ENCODE data around the gene TMEM100. TPM values are rescaled to one million over a fixed set of nuclear protein-coding genes. Genes with fewer than 3 reads are reported as not detected.

Gene TMEM100
- polyA plus RNA-seq, 1 of the 3 experiments (the other 2 are of a cell fraction), result 1.7 TPM

DNA sequence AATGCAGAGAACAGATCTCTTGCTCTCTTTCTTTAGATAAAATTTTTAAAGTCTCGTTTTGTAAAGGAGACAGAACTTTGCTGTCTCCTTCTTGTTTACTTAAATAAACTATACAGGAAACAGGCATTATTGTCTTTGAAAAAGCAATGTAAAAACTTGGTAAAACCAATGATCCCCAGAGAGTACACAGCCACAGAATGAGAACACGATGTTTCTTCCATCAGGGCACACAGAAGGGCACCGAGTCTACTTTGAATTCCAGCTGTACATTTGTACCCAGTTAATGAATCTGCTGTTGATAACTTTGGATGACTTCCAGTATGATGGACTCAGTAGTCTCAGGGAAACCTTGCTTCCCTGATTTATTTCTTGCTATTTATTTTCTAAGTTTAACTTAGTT is 8.1 kb upstream of the TMEM100 start:
- POLR2A ChIA-PET, result no interaction called here
- no peak for DNase-seq

GRCh38 chr17:55730380-55730779 is 7.7 kb upstream of the TMEM100 start:
- Histone ChIP-seq H3K9me2 (no peaks in the 10 kb centered on the region), H3K36me3 (replicated peaks in 1 of 2; ENCODE audit: control insufficient read depth in 1 of 2, insufficient read depth in 2 of 2, low read length in 1 of 2) (no peaks in the 10 kb centered on the region), H3K9me3 (no peaks in the 10 kb centered on the region), H3K27me3 (ENCODE audit: insufficient read depth) (no peaks in the 10 kb centered on the region), H2AFZ (ENCODE audit: low read depth) (peak overlapping the region; percentile 43), H3K4me2 (peak overlapping the region; percentile 9; the same call in 1 of the 2 replicates), H3K4me3 (ENCODE audit: low read depth in 2 of 2, low read length in 1 of 2) (no peak overlapping the region), H3F3A (replicated peaks; ENCODE audit: insufficient read depth) (peaks cover 12% of the 10 kb centered on the region), H3K4me1 (ENCODE audit: control insufficient read depth in 1 of 2, insufficient read depth in 2 of 2, low read depth in 1 of 2, low read length in 1 of 2) (peaks cover 36 to 72% of the 10 kb centered on the region in 2 experiments), H3K27ac (ENCODE audit: low read depth in 2 of 2, low read length in 1 of 2) (peak overlapping the region in 1 of 2 experiments; percentile 55; a peak in 2 of 4 replicates), H4K20me1 (ENCODE audit: insufficient read depth) (no peaks in the 10 kb centered on the region), H3K9ac (no peak overlapping the region), H3K79me2 (ENCODE audit: insufficient read depth) (no peaks in the 10 kb centered on the region)
- CTCF ChIA-PET, result interaction anchor here (0.6 to 16.5 kb wide), 6 partner anchors 11 to 216 kb away, joined by 3 to 175 read pairs (median 4); partner anchors contain the start of gene PCTP
- no peak for DNase-seq
- POLR2A ChIA-PET, result no interaction called here
- WGBS (ENCODE audit: low lambda C conversion rate), result 44% methylated on average over 1 of the region's 1 CpG
- TF ChIP-seq MAX (IDR thresholded peaks at IDR 0.05; ENCODE audit: low read depth) (no peak), TEAD4 (IDR thresholded peaks at IDR 0.05; ENCODE audit: borderline replicate concordance, insufficient read depth) (no peak), ZBTB33 (IDR thresholded peaks at IDR 0.05; ENCODE audit: borderline replicate concordance, low read depth) (no peak), GABPA (IDR thresholded peaks at IDR 0.05; ENCODE audit: low read depth) (no peak), REST (IDR thresholded peaks at IDR 0.05; ENCODE audit: low read depth, low read length) (no peak), FOSL2 (IDR thresholded peaks at IDR 0.05; ENCODE audit: borderline replicate concordance, low read depth) (no peak)
- TF ChIP-seq, protein P1, sequence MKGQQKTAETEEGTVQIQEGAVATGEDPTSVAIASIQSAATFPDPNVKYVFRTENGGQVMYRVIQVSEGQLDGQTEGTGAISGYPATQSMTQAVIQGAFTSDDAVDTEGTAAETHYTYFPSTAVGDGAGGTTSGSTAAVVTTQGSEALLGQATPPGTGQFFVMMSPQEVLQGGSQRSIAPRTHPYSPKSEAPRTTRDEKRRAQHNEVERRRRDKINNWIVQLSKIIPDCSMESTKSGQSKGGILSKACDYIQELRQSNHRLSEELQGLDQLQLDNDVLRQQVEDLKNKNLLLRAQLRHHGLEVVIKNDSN (IDR thresholded peaks at IDR 0.05; ENCODE audit: borderline replicate concordance, low read depth), result no peak
- TF ChIP-seq, protein P2, sequence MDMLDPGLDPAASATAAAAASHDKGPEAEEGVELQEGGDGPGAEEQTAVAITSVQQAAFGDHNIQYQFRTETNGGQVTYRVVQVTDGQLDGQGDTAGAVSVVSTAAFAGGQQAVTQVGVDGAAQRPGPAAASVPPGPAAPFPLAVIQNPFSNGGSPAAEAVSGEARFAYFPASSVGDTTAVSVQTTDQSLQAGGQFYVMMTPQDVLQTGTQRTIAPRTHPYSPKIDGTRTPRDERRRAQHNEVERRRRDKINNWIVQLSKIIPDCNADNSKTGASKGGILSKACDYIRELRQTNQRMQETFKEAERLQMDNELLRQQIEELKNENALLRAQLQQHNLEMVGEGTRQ (IDR thresholded peaks at IDR 0.05; ENCODE audit: borderline replicate concordance, low read depth, low read length), result no peak

More for the DNA sequence above, 8.1 kb upstream of the TMEM100 start:
- TF ChIP-seq, protein P1 (IDR thresholded peaks at IDR 0.05; ENCODE audit: borderline replicate concordance, low read depth), result no peak
- TF ChIP-seq, protein P3, sequence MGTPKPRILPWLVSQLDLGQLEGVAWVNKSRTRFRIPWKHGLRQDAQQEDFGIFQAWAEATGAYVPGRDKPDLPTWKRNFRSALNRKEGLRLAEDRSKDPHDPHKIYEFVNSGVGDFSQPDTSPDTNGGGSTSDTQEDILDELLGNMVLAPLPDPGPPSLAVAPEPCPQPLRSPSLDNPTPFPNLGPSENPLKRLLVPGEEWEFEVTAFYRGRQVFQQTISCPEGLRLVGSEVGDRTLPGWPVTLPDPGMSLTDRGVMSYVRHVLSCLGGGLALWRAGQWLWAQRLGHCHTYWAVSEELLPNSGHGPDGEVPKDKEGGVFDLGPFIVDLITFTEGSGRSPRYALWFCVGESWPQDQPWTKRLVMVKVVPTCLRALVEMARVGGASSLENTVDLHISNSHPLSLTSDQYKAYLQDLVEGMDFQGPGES (IDR thresholded peaks at IDR 0.05; ENCODE audit: low read depth, low read length), result no peak
- TF ChIP-seq RXRA (IDR thresholded peaks at IDR 0.05; ENCODE audit: borderline replicate concordance, low read depth) (no peak), FOXM1 (IDR thresholded peaks at IDR 0.05; ENCODE audit: low read depth) (no peak), FOXJ3 (CRISPR knock-in tag; IDR thresholded peaks at IDR 0.05) (no peak), FOSL2 (IDR thresholded peaks at IDR 0.05; ENCODE audit: borderline replicate concordance, low read depth) (no peak)
- TF ChIP-seq, protein P2 (IDR thresholded peaks at IDR 0.05; ENCODE audit: borderline replicate concordance, low read depth, low read length), result no peak
- Histone ChIP-seq H3F3A (replicated peaks; ENCODE audit: insufficient read depth) (peaks cover 11% of the 10 kb centered on the region), H2AFZ (ENCODE audit: low read depth) (peak overlapping the region; percentile 43), H3K79me2 (ENCODE audit: insufficient read depth) (no peaks in the 10 kb centered on the region), H4K20me1 (ENCODE audit: insufficient read depth) (no peaks in the 10 kb centered on the region), H3K9ac (no peak overlapping the region), H3K27ac (ENCODE audit: low read depth in 2 of 2, low read length in 1 of 2) (peak overlapping the region in 1 of 2 experiments; percentile 55; a peak in 2 of 4 replicates), H3K4me2 (peak overlapping the region; percentile 9; the same call in 1 of the 2 replicates), H3K27me3 (ENCODE audit: insufficient read depth) (no peaks in the 10 kb centered on the region), H3K4me3 (ENCODE audit: low read depth in 2 of 2, low read length in 1 of 2) (no peak overlapping the region), H3K9me2 (no peaks in the 10 kb centered on the region), H3K9me3 (no peaks in the 10 kb centered on the region), H3K36me3 (replicated peaks in 1 of 2; ENCODE audit: control insufficient read depth in 1 of 2, insufficient read depth in 2 of 2, low read length in 1 of 2) (no peaks in the 10 kb centered on the region), H3K4me1 (ENCODE audit: control insufficient read depth in 1 of 2, insufficient read depth in 2 of 2, low read depth in 1 of 2, low read length in 1 of 2) (peaks cover 35 to 70% of the 10 kb centered on the region in 2 experiments)
- CTCF ChIA-PET, result interaction anchor here (0.6 to 16.5 kb wide), 7 partner anchors 12 to 217 kb away, joined by 3 to 175 read pairs (median 4); partner anchors contain the start of gene PCTP
- WGBS (ENCODE audit: low lambda C conversion rate), result 16% methylated on average over 3 of the region's 3 CpGs

Measured in SK-N-SH (cell line).